ENCODE measurements around the gene CCBE1.

DNA sequence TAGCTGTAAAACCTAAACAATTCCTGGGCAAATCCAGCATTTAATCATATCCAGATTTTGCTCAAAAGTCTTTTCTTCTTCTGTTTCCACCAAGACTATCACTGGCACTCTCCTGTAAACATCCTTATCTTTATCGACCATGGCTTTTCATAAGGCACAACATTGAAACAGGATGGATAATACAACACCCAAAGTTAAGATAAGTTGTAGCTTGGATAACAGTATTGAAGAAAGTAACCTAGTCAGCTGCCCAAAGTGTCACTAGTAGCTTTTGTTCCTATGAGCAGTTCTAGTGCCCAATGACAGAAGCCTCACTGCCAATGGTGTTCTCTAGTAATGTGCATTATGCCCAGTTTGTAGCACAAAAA, 22.3 kb downstream of the CCBE1 start:
- TF ChIP-seq CREB1 (IDR thresholded peaks at IDR 0.05; ENCODE audit: low read depth) (no peak), FOXM1 (IDR thresholded peaks at IDR 0.05; ENCODE audit: borderline replicate concordance, low read depth) (no peak), YY1 (IDR thresholded peaks at IDR 0.05; ENCODE audit: low read depth) (no peak)

Data from Ishikawa (cell line).